RPMI7951 (cell line): ENCODE data around the gene TAS2R40. TPM values are rescaled to one million over a fixed set of nuclear protein-coding genes. Genes with fewer than 3 reads are reported as not detected.

Source experiments
- DNase-seq: peaks from one replicate; pipeline ENCODE4 v3.0.0-alpha.2; 2012; ENCODE audit warnings: low read depth
- total RNA-seq: library from RNA; depleted of rRNA; stranded (reverse); fragments of >200 nt; shearing (Covaris generic); gene quantifications from 2 replicates; pipeline ENCODE4 v1.2.3, GENCODE V29; 2014

The TAS2R40 gene
- total RNA-seq, 1 experiment from 2014 or later, result not detected

DNA sequence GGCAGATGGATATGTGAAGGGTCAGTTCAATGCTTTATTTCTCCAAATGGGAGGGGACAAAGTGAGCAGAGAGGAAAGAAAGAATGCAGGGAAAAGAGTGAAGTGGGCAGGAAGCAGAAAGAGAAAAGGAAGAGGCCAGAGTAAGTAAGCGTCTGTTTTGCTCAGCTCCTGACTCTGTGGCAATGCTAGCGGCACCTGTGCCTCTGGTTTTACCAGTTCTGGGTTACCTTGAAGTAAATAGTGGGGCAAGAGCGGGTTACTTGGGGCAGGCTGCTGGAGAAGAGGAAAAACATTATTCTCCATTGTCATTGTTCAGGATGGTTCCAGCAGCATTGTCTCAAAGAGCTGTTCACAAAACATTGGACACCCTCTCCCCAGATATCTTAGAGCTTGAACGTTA, 1.9 kb downstream of the TAS2R40 start:
- DNase-seq, result no peak

DNA sequence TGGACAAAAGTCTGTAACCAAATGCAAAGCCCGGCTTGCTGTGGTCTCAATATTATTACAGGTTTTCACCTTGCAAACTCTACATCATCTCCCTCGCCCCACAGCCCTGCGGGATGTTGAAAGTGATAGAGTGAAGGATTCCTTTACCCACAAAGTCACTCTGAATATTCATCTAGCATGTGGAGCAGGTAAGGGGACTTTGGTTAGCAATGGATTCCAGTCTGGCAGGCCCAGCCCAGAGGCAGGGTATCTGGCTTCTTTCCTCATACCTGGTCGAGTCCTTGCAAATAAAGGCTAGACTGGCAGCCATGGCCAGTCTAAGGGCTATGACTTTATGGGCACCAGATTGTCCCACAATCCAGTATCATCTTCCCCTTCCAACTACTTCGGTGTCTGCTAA, 3.2 kb downstream of the TAS2R40 start:
- no peak for DNase-seq

DNA sequence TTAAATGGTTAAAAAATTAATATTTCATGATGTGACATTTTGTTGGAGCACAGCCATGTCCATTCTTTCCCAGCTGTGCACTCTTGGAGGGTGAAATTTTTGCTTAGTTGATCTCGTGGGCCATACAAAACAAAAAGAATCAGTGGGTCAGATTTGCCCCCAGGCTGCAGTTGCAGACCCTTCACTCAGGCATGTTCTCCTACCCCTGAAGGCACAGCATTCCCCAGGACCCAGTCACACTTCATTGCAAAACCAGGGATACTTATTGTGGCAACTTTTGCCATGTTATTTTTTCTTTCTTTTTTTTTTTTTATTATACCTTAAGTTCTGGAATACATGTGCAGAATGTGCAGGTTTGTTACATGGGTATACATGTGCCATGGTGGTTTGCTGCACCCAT, 6.0 kb downstream of the TAS2R40 start:
- DNase-seq, result no peak

DNA sequence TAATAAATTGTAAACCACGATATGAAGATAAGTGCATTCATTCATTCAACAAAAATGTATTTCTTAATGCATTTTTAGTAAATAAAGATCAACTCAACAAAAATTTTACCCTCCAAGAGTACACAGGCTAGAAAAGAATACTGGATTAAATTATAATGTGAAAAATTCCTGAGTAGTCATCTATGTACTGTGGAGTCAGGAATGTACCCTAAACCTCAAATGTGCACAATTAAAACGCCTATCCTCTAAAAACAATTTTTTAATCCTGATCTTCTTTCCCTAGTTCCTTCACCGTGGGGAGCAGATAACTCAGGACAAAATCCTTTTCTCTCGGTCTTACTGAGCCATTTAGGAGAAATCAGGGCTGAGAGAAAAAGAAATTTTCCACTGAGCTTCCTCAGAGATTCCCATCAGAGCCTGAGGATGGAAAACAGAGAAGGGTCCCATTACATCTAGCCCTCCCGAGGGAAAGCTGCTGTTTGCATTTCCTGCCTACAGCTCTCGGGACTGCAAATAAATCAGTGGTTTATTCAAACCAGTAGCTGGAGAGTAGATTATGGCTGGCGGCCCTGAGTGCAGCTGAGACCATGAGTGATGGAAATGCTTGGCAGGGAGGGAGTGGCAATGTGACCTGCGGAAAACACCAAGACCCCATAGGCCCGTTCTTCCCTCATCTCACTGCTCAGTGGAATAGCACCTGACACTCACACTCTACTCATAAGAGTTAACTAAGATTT, 7.4 kb downstream of the TAS2R40 start:
- no peak for DNase-seq

DNA sequence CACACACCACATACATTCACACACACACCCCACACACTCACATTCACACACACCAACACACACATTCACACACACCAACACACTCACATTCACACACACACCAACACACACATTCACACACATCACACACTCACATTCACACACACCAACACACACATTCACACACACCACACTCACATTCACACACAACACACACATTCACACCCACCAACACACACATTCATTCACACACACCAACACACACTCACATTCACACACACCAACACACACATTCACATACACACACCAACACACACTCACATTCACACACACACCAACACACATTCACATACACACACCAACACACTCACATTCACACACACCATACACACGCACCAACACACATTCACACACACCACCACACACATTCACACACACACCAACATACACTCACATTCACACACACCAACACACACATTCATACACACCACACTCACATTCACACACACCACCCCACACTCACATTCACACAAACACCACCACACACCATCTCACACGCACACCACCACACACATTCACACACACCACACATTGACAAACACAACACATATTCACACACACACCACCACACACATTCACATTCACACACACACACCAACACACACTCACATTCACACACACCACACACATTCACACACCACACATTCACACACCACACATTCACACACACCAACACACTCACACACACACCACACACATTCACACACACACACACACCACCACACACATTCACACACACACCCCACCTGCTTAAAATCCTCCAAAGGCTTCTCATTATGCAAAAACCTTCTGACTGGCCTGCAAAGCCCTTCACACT, 9.0 kb downstream of the TAS2R40 start:
- no peak for DNase-seq

DNA sequence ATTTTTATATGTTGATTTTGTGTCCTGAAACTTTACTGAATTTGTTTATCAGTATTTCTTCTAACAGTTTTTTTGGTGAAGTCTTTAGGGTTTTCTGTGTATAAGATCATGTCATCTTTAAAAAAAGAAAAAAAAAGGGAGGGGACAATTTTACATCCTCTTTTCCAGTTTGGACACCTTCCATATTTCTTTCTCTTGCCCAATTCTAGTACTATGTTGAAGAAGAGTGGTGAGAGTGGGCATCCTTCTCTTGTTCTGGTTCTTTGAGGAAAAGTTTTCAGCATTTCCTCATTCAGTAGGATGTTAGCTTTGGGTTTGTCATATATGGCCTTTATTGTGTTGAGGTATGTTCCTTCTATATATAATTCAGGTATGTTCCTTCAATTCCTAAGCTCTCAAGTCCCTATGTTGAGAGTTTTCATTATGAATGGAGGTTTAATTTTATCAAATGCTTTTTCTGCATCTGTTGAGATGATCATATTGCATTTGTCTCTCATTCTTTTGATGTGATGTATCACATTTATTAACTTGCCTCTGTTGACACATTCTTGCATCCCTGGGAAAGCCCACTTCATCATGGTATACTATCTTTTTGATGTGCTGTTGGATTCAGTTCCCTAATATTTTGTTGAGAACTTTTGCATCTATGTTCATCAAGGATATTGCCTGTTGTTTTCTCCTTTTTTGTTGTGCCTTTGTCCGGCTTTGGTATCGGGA, 12.1 kb downstream of the TAS2R40 start:
- no peak for DNase-seq

DNA sequence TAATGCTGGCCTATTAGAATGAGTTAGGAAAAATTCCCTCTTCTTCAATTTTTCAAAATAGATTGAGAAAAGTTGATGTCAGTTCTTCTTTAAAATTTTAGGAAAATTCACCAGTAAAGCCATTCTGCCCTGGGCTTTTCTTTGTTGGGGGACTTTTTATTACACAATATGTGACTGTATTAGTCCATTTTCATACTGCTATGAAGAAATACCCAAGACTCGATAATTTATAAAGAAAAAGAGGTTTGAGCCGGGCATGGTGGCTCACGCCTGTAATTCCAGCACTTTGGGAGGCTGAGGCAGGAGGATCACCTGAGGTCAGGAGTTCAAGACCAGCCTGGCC, 12.7 kb downstream of the TAS2R40 start:
- DNase-seq, result no peak

DNA sequence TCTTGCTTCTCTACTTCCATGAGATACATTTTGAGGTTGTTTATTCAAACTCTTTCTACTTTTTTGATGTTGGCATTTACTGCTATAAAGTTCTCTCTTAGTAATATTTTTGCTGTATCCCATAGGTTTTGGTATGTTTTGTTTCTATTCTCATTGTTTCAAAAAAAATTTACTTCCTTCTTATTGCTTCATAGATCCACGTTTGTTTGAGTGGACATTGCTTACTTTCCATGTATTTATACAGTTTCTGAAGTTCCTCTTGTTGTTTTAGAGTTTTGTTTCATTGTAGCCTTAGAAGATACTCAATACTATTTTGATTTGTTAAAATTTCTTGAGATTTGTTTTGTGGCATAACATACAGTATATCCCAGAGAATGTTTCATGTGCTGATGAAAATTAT, 13.7 kb downstream of the TAS2R40 start:
- DNase-seq, result no peak

DNA sequence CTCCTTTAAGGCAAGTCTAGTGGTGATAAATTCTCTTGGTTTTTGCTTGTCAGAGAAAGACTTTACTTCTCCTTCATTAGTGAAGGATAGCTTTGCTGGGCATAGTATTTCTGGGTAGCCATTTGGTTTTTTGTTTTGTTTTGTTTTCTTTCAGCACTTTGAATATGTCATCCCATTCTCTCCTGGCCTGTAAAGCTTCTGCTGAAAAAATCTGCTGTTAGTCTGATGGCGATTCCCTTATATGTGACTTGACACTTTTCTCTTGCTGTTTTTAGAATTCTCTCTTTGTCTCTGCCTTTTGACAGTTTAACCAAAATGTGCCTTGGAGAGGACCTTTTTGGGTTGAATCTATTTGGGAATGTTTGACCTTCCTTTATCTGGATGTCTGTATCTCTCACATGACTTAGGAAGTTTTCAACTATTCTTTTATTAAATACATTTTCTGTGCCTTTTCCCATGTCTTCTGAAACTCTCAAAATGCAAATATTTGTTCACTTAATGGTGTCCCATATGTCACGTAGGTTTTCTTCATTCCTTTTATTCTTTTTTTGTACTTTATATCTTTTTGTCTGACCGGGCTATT, 14.7 kb downstream of the TAS2R40 start:
- no peak for DNase-seq

DNA sequence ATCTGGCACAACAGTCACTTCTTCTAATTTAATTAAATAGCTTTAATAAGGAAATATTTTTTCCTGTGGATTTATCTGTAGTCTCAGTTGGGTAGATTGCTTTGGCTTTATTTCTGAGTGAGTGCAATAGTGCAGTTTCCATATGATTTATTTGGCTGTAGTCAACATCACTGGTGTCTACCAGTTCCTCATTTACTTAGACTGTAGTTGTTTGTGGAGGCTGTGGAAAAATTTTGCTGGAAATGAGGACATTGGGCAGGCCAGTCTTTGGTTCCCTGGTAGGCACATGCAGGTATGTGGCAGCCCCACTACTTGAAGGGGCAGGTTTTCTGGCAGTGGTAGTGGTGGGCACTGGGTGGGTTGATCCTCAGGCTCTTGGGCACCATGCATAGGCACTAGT, 15.5 kb downstream of the TAS2R40 start:
- DNase-seq, result no peak

DNA sequence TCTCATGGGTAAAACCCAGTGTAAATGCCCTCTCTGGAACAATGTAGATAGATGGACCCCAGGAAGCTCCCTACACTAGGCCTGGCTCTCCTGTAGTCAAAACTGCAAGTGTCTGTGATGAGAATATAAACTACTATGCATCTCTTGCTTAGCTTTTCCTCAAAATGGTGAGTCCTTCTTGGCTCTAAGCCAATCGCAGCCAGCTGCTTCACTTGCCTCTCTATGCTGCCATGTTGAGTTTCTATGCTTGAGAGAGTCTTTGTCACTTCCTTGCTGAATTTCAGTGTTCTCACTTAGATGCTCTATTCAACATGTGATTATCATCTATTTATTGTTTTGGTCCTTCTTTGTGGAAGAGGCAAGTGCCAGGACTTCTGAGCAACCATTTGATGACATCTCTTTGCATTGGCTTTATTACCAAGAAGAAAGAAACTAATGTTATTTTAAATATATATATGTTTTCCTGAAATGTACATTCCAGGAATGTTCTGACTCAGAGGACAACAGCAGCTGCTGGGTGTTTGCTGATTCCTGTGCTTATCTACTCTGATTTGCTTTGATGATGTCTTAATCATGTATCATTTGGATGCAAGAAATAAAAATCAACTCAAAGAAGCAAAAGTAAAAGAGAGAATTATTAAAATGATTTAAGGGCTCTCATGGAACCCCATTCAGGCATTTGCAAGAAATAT, 16.6 kb downstream of the TAS2R40 start:
- DNase-seq, result no peak

DNA sequence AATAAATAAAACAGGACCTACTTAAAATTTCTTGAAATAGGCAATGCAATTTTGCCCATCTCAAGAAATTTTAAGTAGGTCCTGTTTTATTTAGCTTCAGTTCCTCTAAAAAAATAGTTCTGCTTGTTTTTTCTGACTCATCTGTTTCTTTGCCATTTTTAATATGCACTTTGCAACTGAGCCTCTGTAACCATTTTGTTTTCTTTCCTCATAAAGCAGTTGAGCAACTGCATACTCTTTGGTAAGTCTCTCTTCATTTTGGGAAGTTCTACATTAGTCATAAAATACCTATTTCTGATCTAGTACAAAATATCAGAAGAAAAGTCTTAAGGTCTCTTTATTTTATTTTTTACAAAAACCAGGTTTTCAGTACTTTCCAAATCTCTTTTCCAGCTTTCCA, 18.0 kb downstream of the TAS2R40 start:
- DNase-seq, result no peak

DNA sequence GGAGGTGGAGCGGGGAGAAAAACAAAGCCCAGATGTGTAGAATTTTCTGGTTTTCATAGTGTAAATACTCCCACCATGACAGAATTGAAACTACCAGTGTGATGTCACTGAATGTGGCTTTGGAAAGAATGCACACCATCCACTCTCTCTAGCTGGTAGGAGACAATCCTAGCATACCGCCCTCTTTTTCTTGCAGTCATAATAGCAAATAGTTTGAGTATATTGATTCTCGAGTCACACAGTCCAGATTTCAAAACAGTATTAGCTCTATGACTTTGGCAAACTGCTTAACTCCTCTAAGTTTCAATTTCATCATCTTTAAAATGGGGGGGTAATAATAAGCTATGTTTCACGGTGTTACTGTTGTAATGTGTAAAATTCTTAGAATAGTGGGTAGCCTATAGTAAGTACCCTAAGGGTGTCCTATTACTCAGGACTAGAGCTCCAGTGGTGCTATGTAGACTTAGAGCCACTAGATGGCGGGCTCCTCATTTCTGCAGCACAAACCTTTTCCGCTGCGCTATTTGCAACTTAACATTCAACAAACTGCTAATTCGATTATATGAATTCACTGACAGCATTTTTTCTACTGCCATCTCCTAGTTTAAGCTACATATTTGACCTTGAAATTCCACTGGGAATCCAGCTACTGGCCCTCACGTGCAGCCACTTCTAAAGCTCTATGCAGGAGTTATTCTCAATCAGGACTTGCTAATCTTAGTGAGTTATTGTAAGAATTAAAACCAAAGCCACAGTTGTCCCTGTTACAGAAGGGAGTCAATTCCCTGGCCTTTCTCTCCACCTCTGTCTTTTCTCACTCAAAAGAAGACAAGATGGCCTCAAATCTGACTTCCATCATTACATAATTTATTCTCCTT, 18.7 kb downstream of the TAS2R40 start:
- DNase-seq, result peak; percentile 72

DNA sequence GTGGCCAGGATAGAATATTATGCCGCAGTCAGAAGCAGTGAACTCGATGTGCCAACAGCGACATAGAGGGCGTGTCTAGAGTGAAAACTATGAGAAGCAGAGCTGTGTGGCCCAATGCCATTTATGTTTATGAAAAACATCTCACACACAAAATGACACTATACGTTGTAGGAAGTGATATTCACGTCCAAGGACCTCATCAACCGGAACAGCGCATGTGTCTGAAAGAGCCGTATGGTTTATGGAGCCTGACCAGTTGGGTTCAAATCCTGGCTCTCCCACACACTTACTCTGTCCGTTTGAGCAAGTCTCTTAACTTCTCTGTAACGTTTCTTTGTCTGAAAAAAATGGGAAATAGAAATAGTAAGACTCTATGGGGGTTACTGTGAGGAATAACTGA, 20.5 kb downstream of the TAS2R40 start:
- no peak for DNase-seq

DNA sequence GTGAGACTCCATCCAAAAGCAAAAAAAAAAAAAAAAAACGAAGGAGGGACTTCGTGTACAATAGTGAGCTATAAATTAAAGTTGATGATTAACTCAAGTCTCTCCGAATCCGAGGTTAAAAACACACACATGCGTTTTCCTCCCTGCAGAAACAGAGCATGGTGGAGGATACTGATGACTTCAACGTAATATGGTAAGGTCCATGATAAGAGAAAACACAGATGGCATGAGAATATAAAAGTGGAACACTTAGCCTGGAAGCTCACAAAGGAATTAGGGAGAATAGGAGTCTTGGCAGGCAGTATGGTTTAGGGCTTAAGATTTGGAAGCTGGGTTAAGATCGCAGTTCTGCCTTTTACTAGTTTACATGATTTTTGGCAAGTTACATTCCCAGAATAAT, 21.3 kb downstream of the TAS2R40 start:
- no peak for DNase-seq

DNA sequence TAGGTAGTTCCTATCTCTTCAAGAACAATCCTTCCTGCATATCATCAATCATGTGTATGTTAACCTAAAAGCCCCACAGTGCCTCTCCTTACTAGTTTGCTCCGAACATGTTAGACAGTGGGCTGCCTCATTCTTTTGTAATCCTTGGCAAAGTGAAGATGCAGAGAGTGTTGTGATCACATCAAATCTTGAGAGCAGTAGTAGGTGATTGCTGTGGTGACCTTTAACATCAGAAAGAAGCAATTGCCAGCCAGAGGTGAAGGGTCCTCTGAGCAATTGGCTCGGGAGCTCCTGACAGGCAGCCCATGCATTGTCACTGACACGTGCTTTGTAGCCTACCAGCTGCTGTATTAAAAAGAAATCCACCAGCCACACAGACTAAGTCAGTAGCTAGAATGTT, 21.8 kb downstream of the TAS2R40 start:
- no peak for DNase-seq

DNA sequence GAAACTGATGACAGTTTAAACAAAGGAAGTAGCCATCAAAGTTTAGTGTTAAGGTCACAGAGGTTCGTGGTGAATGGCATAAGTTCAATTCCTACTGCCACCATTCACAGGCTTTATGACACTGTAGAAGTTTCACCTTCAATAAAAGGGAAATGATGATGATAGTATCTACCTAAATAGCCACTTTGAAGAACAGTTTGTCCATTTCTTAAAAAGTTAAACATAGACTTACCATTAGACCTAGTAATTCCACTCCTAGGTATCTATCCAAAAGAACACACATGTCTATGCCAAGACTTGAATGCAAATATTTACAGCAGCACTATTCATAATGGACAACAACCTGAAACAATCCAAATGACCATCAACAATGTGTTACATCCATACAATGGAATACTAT, 22.5 kb downstream of the TAS2R40 start:
- DNase-seq, result no peak

DNA sequence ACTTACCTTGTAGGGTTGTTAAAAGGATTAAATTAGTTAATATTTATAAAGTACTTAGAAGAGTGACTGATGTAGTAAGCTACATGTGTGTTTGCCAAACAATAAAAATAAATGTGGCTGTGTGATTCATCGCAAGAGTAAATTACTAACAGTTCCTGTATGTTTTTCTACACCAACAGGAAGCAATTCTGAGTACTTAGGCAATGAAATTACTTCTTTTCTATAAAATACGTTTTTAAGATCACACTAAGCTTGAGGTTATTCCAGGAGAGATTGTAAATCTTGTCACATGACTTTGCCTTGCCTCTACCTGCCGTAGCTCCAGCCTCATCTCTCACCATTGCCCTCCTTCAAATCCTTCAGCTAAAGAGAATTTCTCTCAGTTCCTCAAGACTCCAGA, 23.3 kb downstream of the TAS2R40 start:
- no peak for DNase-seq

DNA sequence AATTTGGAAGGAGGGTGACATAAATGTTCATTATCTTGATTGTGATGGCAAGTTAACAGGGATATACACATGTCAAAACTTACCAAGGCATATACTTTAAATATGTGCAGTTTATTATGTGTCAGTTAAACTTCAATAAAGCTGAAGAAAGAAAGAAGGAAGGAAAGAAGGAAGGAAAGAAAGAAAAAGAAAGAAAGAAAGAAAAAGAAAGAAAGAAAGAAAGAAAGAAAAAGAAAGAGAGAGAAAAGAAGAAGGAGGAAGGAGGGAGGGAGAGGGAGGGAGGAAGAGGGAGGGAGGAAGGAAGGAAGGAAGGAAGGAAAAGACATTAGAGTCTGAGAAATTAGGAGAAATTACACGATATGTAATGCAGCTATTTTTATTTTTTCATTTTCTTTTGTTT, 25.5 kb downstream of the TAS2R40 start:
- DNase-seq, result no peak

DNA sequence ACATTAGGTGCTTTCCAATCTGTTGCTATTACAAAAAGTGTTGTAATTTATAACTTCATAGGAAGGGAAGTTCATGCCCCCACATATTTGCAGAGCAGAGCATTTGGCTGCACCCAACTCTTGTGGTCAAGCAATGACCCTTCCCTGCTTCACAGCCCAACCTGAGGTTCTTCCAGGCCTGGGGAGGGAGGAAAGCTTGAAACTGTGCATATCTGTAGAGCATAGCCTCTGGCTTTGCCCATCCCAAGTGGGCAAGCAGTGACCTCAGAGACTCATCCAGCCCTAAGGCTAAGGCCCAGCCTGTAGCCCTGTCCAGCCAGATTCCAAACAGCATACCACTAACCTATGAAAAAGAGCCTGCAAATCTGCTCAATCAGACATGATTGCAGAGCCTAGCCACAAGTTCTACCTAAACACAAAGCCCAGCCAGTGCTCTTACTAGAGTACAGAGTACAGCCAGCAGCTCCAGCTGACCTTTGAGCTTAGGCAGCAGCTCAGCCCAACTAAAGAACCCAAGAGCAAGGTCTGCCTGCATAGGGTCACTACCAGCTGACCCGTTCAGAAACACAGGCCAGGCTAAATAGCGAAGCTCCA, 27.0 kb downstream of the TAS2R40 start:
- DNase-seq, result peak; percentile 32
